ENCODE data around the gene CLIC3. TPM values are rescaled to one million over a fixed set of nuclear protein-coding genes. Genes with fewer than 3 reads are reported as not detected.
A peak's percentile ranks its signal among the peaks of the same experiment; 100 is the strongest.

Gene CLIC3
- total and polyA plus RNA-seq, 2 experiments from 2014 or later = 0.87 TPM; not detected in 1

DNA sequence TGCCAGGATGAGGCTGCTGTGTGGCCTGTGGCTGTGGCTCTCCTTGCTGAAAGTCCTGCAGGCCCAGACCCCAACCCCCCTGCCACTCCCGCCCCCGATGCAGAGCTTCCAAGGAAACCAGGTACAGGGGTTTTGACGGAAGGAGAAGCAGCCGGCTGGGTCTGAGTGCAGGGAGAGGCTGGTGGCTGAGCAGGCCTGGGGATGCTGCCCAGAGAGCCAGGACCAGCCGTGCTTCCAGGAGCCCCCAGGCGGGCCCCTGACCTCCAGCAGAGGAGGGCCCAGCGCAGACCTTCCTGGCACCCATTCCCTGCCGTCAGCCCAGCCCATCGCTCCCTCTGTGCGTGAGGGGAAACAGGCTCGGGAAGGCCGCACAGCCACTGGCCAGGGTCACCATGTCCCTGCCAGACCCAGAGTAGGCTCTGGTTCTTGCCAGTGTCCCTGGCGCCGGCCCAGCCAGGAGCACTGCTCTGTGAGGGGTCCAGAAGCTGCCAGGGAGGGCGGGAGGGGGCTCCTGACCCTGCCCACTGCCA, 44.0 kb downstream of the CLIC3 start:
- no peak for DNase-seq (ENCODE audit: low read depth in 1 of 2, low spot score in 1 of 2)
- TF ChIP-seq, protein P1, sequence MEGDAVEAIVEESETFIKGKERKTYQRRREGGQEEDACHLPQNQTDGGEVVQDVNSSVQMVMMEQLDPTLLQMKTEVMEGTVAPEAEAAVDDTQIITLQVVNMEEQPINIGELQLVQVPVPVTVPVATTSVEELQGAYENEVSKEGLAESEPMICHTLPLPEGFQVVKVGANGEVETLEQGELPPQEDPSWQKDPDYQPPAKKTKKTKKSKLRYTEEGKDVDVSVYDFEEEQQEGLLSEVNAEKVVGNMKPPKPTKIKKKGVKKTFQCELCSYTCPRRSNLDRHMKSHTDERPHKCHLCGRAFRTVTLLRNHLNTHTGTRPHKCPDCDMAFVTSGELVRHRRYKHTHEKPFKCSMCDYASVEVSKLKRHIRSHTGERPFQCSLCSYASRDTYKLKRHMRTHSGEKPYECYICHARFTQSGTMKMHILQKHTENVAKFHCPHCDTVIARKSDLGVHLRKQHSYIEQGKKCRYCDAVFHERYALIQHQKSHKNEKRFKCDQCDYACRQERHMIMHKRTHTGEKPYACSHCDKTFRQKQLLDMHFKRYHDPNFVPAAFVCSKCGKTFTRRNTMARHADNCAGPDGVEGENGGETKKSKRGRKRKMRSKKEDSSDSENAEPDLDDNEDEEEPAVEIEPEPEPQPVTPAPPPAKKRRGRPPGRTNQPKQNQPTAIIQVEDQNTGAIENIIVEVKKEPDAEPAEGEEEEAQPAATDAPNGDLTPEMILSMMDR (IDR thresholded peaks at IDR 0.05; ENCODE audit: low read depth, low read length) = no peak
- Histone ChIP-seq H3K9me3 (ENCODE audit: low read depth) (no peaks in the 10 kb centered on the region), H3K4me3 (no peak overlapping the region), H3K4me1 (ENCODE audit: low read depth) (peaks cover 17% of the 10 kb centered on the region), H3K27ac (peak overlapping the region; percentile 43), H3K36me3 (no peaks in the 10 kb centered on the region), H3K27me3 (no peaks in the 10 kb centered on the region)

DNA sequence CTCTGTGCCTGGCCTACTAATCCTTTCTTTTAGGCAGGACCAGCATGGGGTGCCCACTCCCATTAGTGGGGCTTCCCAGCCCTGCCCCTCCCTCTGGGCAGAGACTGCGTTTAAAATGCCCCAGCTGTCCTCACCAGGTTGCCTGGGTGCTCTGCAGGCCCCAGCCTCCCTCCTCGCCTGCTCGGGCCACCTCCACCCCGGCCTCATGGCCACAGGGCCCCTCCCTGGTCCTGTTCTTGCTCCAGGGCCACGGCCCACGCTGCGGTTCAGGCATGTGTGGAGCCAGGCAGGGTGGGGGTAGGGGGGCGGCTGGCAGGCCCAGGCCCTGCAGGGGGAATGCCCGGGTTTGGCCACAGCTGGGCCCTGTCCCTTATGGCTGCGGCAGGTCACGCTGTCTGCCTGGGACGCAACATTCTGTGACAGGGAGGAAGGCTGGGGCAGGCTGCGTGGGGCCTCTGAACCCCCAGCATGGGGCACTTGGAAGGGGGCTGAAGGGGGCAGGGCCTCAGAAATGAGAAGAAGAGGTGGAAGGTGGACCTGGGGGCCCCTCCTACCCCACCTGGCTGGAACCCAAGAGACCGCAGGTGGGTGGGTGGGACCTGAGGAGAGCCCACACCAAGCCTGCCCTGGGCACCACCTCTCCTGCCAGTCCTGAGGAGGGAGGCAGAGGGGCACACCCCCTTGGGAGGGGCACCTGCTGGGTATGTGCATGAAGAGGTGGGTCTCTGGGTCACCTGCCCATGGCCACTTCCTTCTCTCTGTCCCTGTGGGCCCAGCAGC, 44.6 kb downstream of the CLIC3 start, which contains the start of gene LCN12:
Gene LCN12, plus strand, starts transcription at position 733 of the 780 bp plus-strand sequence. CDS start 55 bp downstream, outside the sequence.
- Histone ChIP-seq H3K27me3 (no peaks in the 10 kb centered on the region), H3K4me1 (ENCODE audit: low read depth) (peaks cover 17% of the 10 kb centered on the region), H3K9me3 (ENCODE audit: low read depth) (no peaks in the 10 kb centered on the region), H3K36me3 (no peaks in the 10 kb centered on the region), H3K27ac (peak within 1 kb of the TSS; percentile 43), H3K4me3 (no peak within 1 kb of the TSS)
- DNase-seq (ENCODE audit: low read depth in 1 of 2, low spot score in 1 of 2) = no peak
- TF ChIP-seq, protein P1 (IDR thresholded peaks at IDR 0.05; ENCODE audit: low read depth, low read length) = no peak

DNA sequence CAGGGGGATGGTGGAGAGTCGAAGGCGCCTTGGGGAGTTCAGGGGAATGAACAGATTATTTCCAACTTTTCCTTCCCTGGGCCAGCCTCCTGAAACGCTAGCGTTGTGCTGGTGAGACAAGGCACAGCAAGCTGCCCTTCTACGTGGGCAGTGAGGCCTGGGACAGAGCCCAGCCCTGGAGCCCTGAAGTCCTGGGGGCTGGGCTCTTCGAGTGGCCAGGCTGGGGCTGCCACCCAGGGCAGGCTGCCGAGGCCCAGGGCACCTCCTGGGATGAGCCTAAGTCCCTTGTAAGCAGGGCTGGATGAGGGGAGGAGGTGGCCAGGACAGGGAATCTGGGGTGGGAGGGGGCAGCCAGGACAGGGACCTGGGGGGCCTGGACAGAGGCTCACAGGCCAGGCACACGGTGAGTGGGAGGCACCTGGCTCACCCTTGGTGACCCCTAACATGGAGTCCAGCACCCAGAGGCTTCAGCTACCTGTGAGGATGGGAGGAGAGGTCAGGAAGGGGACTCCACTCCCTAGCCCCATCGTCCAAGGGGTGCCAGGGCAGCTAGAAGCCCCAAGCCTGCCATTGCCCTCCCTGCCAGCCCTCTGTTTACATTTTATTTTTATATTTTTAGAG, 45.6 kb downstream of the CLIC3 start:
- peaks cover 17% of the 10 kb centered on the region for H3K4me1 ChIP-seq (ENCODE audit: low read depth)
- DNase-seq (ENCODE audit: low read depth in 1 of 2, low spot score in 1 of 2) = no peak
- no peaks in the 10 kb centered on the region for H3K27me3 ChIP-seq
- H3K4me3 ChIP-seq = peak overlapping the region; percentile 47
- H3K9me3 ChIP-seq (ENCODE audit: low read depth) = no peaks in the 10 kb centered on the region
- peak overlapping the region; percentile 96 for H3K27ac ChIP-seq
- TF ChIP-seq, protein P1 (IDR thresholded peaks at IDR 0.05; ENCODE audit: low read depth, low read length) = no peak
- H3K36me3 ChIP-seq = no peaks in the 10 kb centered on the region

- peak; percentile 76 to 94 for DNase-seq (ENCODE audit: low read depth in 1 of 2, low spot score in 1 of 2)
- no peaks in the 10 kb centered on the region for H3K27me3 ChIP-seq
- peak overlapping the region; percentile 47 for H3K4me3 ChIP-seq
- H3K9me3 ChIP-seq (ENCODE audit: low read depth) = no peaks in the 10 kb centered on the region
- TF ChIP-seq, protein P1 (IDR thresholded peaks at IDR 0.05; ENCODE audit: low read depth, low read length) = no peak
- H3K27ac ChIP-seq = peak overlapping the region; percentile 96
- peaks cover 17% of the 10 kb centered on the region for H3K4me1 ChIP-seq (ENCODE audit: low read depth)
- H3K36me3 ChIP-seq = no peaks in the 10 kb centered on the region
Observed at GRCh38 chr9:136949817-136950655, 46.3 kb downstream of the CLIC3 start.

DNA sequence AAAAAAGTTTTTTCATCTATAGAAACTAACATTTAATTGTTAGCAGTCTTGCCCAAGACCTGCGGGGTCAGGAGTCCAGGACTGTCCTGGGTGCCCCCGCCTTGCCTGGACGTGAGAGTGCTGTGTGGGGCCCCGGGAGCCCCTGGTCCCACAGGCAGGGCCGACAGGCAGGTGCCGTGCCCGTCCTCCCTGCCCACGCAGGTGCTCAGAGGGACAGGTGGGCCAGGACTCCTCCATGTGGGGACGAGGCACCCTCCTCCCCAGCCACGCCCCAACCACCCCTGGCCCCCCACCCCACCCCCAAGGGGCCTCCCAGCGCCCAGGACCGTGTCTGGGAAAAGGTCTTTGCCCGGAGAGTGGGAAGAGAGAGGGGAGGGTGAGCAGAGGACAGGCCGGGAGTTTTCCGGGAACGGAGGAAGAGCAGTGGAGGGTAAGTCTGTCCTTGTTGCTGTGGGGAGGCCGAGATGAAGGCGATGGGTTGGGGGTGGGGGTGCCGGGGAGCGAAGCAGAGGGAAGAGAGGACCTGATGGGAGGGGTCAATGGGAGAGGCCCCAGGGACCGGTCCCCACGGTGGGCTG, 47.0 kb downstream of the CLIC3 start:
- Histone ChIP-seq H3K9me3 (ENCODE audit: low read depth) (no peaks in the 10 kb centered on the region), H3K27ac (peak overlapping the region; percentile 96), H3K27me3 (no peaks in the 10 kb centered on the region), H3K4me1 (ENCODE audit: low read depth) (peaks cover 17% of the 10 kb centered on the region), H3K4me3 (peak overlapping the region; percentile 47), H3K36me3 (no peaks in the 10 kb centered on the region)
- TF ChIP-seq, protein P1 (IDR thresholded peaks at IDR 0.05; ENCODE audit: low read depth, low read length) = no peak
- DNase-seq (ENCODE audit: low read depth in 1 of 2, low spot score in 1 of 2) = no peak

Measured in cardiac muscle cell (in vitro differentiated cells and primary cell).